Activated CD4-positive, CD25-positive, alpha-beta regulatory T cell (primary cell): ENCODE results near the gene PFN1.
"Not testable (repeated sequence)": the region's sequence is repeated elsewhere in the genome, so short reads cannot be mapped to it uniquely, and the experiment has no call there.

Experiments used
- DNase-seq, 4 experiments: peaks; one replicate each; lab custom pipeline; 2025; lab: John Stamatoyannopoulos, UW

The PFN1 gene

DNA sequence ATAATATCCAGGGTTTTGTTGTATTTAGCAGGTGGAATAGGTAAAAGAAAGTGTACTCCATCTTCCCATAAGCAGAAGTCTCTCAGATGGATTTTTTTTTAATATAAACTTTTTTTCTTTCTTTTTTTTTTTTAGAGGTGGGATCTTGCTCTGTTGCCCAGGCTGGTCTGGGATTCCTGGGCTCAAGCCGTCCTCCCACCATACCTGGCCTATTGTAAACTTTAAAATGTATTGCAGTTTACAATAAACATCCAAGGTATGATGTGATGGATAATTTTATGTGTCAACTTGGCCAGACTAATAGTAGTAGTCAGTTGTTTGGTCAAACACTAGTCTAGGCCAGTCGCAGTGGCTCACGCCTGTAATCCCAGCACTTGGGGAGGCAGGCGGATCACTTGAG, 27.0 kb downstream of the PFN1 start:
- no peak for DNase-seq

DNA sequence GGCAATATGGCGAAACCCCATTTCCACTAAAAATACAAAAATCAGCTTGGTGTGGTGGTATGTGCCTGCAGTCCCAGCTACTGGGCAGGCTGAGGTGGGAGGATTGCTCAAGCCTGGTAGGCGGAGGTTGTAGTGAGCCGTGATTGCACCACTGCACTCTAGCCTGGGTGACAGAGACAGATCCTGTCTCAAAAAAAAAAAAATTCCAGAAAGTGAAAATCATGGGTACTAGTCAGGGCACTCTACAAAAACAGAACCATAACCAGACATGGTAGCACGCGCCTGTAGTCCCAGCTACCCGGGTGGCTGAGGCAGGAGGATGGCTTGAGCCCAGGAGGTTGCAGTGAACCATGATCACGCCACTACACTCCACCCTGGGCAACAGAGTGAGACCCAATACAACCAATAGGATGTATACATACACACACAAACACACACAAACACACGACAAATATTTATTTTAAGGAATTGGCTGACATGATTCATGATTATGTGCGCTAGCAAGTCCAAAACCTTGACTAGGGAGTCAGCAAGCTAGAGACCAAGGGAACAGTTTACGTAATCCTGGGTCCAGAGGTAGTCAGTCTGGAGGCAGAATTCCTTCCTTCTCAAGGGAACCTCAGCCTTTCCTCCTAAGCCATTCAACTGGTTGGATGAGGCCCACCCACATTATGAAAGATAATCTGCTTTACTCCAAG, 27.8 kb downstream of the PFN1 start:
- no peak for DNase-seq

GRCh38 chr17:4919511-4920047, 28.8 kb downstream of the PFN1 start:
- DNase-seq: no peak

GRCh38 chr17:4914551-4914950, 33.8 kb downstream of the PFN1 start:
- DNase-seq: not testable (repeated sequence)

DNA sequence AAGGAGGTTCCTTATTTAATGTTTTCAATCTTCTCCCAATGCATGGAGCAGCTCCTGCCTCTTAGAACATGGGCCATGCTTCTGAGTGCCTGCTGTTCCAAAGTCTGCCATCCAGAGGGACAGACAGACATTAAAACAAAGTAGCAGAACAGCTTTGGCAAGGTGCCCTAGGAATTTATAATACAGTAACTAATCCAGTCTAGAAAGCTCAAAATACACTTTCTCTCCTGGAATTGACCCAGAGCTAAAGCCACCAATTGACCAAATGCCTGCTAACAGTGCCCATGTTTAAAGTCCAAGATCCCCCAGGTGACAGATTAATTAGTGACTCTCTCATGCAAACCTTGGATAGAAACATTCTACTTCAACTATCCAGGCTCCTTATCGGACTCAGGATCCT, 34.3 kb downstream of the PFN1 start:
- DNase-seq: no peak

- peak; percentile 33 to 59 (median 46) for DNase-seq
These were observed 39.4 kb downstream of the PFN1 start for GRCh38 chr17:4908711-4909496.

DNA sequence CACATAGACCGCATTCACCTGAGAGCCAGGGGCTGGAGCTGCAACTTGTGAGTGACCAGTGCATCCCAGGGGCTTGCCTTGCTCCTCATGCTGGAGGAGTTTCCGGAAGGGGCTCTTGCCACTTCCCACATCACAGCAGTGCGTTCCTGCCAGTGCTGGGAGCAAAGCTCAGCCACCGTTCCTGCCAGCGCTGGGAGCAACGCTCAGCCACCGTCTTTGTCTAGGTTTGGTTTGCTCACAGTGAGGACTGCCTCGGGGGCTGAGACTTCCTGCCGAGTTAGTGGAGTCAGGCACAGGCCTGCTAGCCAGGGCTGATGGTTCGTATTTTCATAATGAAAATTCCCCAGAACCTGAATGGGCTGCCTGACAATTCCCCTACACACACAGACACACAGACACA, 40.0 kb downstream of the PFN1 start:
- no peak for DNase-seq

DNA sequence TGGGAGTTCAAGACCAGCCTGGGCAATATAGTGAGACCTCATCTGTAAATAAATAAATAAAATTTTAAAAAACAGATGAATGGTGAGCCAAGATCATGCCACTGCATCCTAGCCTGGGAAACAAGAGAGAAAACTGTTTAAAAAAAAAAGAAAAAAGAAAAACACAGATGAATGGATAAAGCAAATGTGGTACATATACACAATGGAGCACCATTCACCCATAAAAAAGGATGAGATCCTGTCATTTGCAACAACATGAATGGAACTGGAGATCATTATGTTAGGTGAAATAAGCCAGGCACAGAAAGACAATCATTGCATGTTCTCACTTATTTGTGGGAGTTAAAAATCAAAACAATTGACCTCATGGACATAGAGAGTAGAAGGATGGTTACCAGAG, 41.7 kb downstream of the PFN1 start:
- DNase-seq: not testable (repeated sequence)

- peak; percentile 46 to 53 (median 50) for DNase-seq
These were observed 45.1 kb downstream of the PFN1 start, which contains the start of gene CHRNE for GRCh38 chr17:4903051-4903818. Gene CHRNE, minus strand, starts transcription at chr17:4903098. Its CDS starts 35 bp downstream, at chr17:4903063.

GRCh38 chr17:4902540-4902939, 45.8 kb downstream of the PFN1 start:
- DNase-seq: no peak

DNA sequence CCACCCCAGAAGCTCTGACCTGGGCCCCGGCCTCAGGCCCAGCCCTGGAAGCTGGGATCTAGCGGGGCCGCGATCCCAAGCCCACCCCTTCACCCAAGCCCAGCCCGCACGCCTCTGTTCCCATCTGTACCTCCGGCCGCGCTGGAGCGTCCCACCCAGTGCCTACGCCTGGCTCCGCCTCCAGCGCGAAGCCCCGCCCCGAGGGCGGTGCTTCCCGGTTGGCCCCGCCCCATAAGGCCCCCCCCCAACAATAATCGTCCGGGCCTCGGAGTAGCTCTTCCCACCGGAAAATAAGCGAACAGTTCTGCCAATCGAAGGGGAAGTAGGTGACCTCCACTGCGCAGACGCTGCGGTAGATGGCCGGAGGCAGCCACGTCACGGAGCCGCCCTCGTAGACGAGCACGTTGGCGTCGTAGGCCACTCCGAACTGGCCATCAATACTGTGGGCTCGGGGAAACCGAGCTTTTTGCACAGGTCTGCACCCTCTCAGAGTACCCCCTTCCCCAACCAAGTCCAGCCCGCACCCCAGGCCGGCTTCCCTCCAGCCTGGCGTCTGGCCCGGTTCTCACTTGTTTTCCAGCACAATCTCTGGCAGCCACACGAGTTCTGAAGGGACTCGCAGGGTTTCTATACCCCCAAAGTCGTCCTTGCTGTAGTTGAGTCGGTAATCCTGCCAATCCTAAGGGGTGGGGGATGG, 46.5 kb downstream of the PFN1 start:
- DNase-seq: no peak

DNA sequence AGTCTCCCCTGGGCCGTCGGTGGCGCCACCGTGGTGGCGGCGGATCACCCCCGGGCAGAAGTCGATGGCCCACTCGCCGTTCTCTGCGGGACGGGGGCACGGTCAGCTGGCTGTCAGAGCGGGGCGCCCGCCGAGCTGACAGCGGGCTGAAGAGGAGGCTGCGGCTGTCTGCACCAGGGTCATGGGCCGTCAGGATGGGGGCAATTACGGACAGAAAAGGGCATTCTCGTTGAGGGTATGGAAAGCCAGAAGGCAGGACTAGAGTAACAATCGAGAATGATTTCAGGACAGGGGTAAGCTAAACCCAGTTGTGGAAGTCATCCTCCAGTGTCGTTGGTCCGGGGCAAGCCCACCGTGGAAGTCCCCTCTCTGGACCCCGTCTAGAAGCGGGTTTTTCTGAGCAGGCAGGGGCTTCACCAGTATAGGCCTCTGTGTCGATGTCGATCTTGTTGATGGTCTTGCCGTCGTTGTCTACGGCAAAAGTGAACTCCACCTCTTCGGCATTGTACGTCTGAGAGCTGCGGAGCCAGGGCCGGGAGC, 47.2 kb downstream of the PFN1 start:
- no peak for DNase-seq

DNA sequence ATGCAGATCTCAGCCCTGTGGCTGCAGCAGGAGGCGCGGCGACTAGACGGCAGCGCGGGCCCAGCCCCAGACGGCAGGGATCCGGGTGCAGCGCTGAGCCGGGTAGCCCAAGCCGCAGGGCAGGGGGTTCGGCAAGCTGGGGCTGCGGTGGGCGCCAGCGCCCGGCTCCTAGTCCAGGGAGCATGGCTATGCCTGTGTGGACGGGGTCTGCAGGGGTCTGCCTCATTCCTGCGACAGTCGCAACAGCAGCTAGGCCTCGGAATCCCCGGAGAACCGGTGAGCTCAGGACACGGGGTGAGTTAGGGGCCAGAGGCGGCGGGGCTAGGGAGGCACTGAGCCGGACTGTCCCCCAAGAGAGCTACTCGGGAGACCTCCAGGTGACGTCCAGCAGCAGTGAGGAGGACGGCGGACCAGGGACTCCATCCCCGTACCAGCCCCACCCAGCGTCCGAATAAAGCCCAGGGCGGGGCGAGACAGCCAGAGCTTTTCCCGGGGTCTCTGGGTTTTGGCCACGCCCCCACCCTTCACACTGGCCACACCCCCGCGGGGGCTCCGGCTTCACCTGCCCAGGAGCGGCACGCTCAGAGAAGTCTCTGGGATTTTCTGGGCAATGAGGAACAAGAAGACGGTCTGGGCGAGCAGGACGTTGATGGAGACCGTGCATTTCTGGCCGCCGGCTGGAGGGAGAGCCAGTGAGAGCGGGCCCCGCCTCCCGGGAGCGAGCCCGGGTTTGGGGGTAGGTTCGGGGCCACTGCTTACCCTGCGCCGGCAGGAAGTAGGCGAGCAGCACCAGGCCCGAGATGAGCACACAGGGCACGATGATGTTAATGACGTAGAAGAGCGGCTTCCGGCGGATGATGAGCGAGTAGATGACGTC, 47.9 kb downstream of the PFN1 start:
- peak in 2 of 4 experiments; percentile 32 to 40 for DNase-seq

DNA sequence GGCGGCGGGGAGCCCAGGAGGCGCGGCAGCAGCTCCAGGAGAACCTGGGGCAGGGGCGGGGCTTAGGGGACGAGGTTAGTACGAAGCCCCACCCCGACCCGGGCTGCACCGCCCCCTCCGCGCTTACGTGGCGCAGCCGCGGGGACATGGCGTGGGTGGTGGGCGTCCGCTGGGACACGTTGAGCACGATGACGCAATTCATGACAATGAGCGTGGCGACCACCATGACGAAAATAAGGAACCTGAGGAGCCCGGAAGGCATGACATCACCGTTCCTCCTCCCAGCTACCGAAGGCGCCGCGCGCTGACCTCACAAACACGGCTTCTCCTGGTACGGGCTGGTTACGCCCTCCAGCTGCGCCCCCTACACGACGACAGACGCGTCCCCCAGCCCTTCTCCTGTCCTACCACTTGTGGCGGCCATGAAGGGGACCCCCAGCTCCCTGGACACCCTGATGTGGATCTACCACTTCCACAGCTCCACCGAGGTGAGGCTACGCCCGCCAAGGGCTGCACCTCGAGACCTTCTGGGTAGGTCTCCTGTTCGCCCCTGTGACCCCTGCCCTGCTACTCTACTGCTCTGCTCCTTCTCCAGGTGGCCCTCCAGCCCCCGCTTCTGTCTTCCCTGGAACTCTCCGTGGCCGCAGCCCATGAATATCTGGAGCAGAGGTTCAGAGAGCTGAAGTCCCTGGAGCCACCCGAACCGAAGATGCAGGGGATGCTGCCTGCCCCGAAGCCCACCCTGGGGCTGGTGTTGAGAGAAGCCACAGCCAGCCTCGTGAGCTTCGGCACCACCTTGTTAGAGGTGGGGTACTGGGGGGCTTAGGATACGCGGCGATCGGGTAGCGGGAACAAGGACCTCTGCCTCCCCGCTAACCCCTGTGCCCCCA, 48.7 kb downstream of the PFN1 start, which contains the start of gene C17orf107:
TSS of gene C17orf107 (plus strand) at position 196 of the 890 bp plus-strand sequence. CDS start at position 423, 227 bp downstream.
- peak; percentile 74 to 83 (median 79) for DNase-seq

DNA sequence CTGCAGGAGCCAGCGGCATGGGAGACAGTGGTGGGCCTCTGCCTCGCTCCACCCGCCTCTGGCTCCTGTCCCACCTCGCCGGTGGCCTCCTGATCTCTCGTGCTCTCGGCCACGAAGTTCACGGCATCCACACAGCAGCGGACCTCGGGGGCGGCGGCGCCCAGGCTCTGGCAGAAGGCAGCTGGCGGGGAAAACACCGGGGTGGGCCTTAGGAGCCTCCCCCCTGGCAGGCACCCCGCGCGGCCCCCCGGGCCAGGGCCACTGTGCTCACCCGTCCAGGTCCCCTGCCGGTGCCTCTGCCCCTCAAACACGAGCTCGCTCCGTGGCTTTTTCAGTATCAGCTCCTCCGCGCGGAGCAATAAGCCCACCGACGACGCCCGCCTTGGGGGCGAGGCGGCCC, 49.4 kb downstream of the PFN1 start:
- no peak for DNase-seq

DNA sequence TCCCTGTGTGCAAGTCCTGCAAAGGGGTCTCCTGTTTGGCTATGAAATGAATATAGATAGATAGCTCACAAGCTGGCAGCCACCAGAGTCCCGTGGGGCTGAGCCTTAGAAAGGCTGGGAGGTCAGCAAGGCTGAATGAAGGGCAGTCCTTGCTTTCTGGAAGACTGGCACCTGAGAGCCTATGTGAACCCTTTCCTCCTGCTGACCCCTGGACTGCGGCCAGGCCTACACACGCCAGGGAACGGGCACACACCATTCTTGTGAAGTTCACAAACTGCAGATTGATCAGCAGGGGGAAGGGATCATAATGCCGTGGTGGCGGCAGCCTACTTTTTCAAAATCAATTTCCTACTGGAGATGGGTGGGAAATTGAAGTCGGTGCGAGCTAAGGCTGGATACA, 50.0 kb downstream of the PFN1 start:
- no peak for DNase-seq

DNA sequence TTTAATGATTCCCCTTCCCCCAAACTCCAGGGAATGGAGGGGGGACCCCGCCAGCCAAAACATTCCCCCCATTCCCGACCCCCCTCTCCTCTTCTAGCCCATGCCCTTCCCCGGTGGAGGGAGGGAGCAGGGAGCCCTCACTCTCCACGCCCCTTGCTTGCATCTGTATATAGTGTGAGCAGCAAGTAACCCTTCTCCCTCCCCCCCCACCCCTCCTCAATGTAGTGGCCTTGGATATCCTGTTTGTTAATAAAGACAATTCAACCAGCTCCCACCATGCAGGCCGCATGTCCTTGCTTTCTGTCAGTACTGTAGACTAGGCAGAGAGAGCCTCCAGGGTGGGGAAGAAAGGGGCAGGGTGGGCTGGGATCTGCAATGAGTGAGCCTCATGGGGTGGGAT, 50.5 kb downstream of the PFN1 start:
- DNase-seq: no peak

- no peak for DNase-seq
These were observed 51.1 kb downstream of the PFN1 start for GRCh38 chr17:4897198-4897687.
